GM21786 (cell line): Measurements from ENCODE around the gene CD244.
"Not testable (repeated sequence)": the region's sequence is repeated elsewhere in the genome, so short reads cannot be mapped to it uniquely, and the experiment has no call there.

Experiments used
- ATAC-seq: cut with Tn5 transposase; IDR thresholded peaks from one replicate; pipeline ENCODE4 v1.9.1; 2021; ENCODE audit not compliant: unreplicated experiment

CD244 gene

GRCh38 chr1:160879056-160879455 is 16.4 kb upstream of the CD244 start:
- no peak for ATAC-seq

GRCh38 chr1:160877221-160877620 is 14.5 kb upstream of the CD244 start:
- no peak for ATAC-seq

- no peak for ATAC-seq
Measured at GRCh38 chr1:160876311-160876710, 13.6 kb upstream of the CD244 start.

- ATAC-seq: not testable (repeated sequence)
Measured at GRCh38 chr1:160875591-160875990, 12.9 kb upstream of the CD244 start.

- ATAC-seq: no peak
Measured at GRCh38 chr1:160874935-160875334, 12.2 kb upstream of the CD244 start.

- ATAC-seq: no peak
Measured at GRCh38 chr1:160868141-160868540, 5.5 kb upstream of the CD244 start.

GRCh38 chr1:160867651-160868050 is 5.0 kb upstream of the CD244 start:
- not testable (repeated sequence) for ATAC-seq

GRCh38 chr1:160866695-160867260 is 4.1 kb upstream of the CD244 start:
- no peak for ATAC-seq

GRCh38 chr1:160866001-160866694 is 3.5 kb upstream of the CD244 start:
- ATAC-seq: no peak

- no peak for ATAC-seq
Measured at GRCh38 chr1:160865337-160865736, 2.6 kb upstream of the CD244 start.

GRCh38 chr1:160864173-160864572 is 1.5 kb upstream of the CD244 start:
- no peak for ATAC-seq

GRCh38 chr1:160863774-160864131 is 1.1 kb upstream of the CD244 start:
- ATAC-seq: no peak

GRCh38 chr1:160863061-160863773 is 530 bp upstream of the CD244 start:
- ATAC-seq: no peak

GRCh38 chr1:160860840-160861505 is 1.7 kb downstream of the CD244 start:
- ATAC-seq: no peak

- ATAC-seq: no peak
Measured at GRCh38 chr1:160859166-160859565, 3.5 kb downstream of the CD244 start.

- no peak for ATAC-seq
Measured at GRCh38 chr1:160858507-160858906, 4.2 kb downstream of the CD244 start.

GRCh38 chr1:160858097-160858496 is 4.6 kb downstream of the CD244 start:
- ATAC-seq: no peak

- ATAC-seq: peak; percentile 88
Measured at GRCh38 chr1:160855181-160855981, 7.3 kb downstream of the CD244 start.

GRCh38 chr1:160853754-160854153 is 8.9 kb downstream of the CD244 start:
- ATAC-seq: no peak

GRCh38 chr1:160853014-160853413 is 9.7 kb downstream of the CD244 start:
- ATAC-seq: no peak

GRCh38 chr1:160850993-160851392 is 11.7 kb downstream of the CD244 start:
- ATAC-seq: no peak
